ENCODE measurements around the gene CLDN9. TPM values are rescaled to one million over a fixed set of nuclear protein-coding genes. Genes with fewer than 3 reads are reported as not detected.

The CLDN9 gene
- total and polyA plus RNA-seq, 3 donors from 2014 or later = 0.34 to 0.39 (median 0.37) TPM

DNA sequence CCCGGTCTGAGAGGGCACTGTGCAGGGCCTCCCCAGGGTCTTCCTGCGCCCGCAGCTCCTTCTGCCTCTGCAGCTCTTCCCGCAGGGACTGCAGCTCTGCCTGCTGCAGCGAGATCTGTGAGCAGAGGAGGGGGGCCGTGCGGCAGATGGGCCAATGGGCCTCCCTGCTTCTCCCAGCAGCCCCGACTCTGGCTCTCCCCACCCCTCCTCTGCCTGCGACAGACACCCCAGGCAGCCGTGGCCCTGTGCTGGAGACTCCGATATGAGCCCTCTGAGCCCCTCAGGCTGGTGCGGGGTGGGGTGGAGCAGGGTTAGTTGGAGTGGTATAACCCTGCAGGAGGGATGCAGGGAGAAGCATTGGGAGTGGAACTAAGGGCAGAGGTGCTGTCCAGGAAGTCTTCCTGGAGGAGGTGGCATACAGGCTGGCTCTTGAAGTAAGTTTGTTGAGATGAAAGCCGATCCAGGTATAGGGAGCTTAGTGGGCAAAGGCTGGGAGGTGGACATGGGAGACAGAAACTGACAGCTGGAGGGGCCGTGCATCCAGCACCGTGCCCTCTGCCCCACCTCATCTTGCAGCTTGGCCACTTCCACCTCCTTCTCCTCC is 16.1 kb downstream of the CLDN9 start:
- Histone ChIP-seq H3K27ac (no peak overlapping the region), H3K4me1 (no peaks in the 10 kb centered on the region), H3K36me3 (ENCODE audit: low read depth, missing control alignments) (no peaks in the 10 kb centered on the region), H3K4me3 (peak overlapping the region in 1 of 2 donors; percentile 9), H3K9me3 (no peaks in the 10 kb centered on the region), H3K27me3 (no peaks in the 10 kb centered on the region)
- no peak for DNase-seq
- intact Hi-C loops (cut with DNase I; ENCODE audit: low total_unique reads) = no loop called here
- TF ChIP-seq, protein P1, sequence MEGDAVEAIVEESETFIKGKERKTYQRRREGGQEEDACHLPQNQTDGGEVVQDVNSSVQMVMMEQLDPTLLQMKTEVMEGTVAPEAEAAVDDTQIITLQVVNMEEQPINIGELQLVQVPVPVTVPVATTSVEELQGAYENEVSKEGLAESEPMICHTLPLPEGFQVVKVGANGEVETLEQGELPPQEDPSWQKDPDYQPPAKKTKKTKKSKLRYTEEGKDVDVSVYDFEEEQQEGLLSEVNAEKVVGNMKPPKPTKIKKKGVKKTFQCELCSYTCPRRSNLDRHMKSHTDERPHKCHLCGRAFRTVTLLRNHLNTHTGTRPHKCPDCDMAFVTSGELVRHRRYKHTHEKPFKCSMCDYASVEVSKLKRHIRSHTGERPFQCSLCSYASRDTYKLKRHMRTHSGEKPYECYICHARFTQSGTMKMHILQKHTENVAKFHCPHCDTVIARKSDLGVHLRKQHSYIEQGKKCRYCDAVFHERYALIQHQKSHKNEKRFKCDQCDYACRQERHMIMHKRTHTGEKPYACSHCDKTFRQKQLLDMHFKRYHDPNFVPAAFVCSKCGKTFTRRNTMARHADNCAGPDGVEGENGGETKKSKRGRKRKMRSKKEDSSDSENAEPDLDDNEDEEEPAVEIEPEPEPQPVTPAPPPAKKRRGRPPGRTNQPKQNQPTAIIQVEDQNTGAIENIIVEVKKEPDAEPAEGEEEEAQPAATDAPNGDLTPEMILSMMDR (IDR thresholded peaks at IDR 0.05) = no peak
- no peak for TF ChIP-seq POLR2A (IDR thresholded peaks at IDR 0.05)
- WGBS, 2 donors = 23 to 41% methylated on average over 8 to 15 of the region's 15 CpGs

GRCh38 chr16:3029491-3030221 is 16.9 kb downstream of the CLDN9 start:
- H3K4me3 ChIP-seq = no peak overlapping the region
- intact Hi-C loops (cut with DNase I; ENCODE audit: low total_unique reads) = no loop called here
- 12 to 18% methylated on average over 31 to 33 of the region's 59 CpGs for WGBS, 2 donors
- H3K36me3 ChIP-seq (ENCODE audit: low read depth, missing control alignments) = no peaks in the 10 kb centered on the region
- no peak overlapping the region for H3K27ac ChIP-seq
- TF ChIP-seq, protein P1 (IDR thresholded peaks at IDR 0.05) = no peak
- no peak for TF ChIP-seq POLR2A (IDR thresholded peaks at IDR 0.05)
- H3K4me1 ChIP-seq = no peaks in the 10 kb centered on the region
- DNase-seq = no peak
- no peaks in the 10 kb centered on the region for H3K27me3 ChIP-seq
- H3K9me3 ChIP-seq = no peaks in the 10 kb centered on the region

GRCh38 chr16:3030222-3031212 is 17.8 kb downstream of the CLDN9 start:
- intact Hi-C loops (cut with DNase I; ENCODE audit: low total_unique reads) = no loop called here
- no peaks in the 10 kb centered on the region for H3K9me3 ChIP-seq
- no peak overlapping the region for H3K27ac ChIP-seq
- no peaks in the 10 kb centered on the region for H3K36me3 ChIP-seq (ENCODE audit: low read depth, missing control alignments)
- no peak overlapping the region for H3K4me3 ChIP-seq
- TF ChIP-seq, protein P1 (IDR thresholded peaks at IDR 0.05) = no peak
- TF ChIP-seq POLR2A (IDR thresholded peaks at IDR 0.05) = no peak
- H3K27me3 ChIP-seq = no peaks in the 10 kb centered on the region
- no peak for DNase-seq
- WGBS, 2 donors = 78 to 80% methylated on average over 12 to 26 of the region's 33 CpGs
- H3K4me1 ChIP-seq = no peaks in the 10 kb centered on the region

DNA sequence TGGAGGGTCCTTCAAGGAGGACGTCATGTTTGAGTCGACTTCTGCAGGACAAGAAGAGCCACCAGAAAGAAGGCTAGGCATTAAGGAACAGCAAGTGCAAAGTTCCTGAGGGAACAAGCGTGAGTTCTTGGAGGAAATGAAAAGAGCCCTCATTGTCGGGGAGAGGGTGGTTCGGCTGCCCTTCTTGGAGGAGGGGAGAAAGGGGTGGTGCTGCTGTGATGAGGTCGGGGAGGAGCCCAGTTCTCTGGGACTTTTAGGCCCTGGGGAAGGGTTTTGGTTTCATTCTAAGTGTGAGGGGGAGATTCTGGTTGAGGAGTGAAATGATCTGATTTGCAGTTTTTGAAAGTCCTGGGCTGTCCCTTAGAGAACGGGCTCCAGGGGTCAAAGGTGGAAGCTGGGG is 19.9 kb downstream of the CLDN9 start:
- Histone ChIP-seq H3K27me3 (no peaks in the 10 kb centered on the region), H3K36me3 (ENCODE audit: low read depth, missing control alignments) (no peaks in the 10 kb centered on the region), H3K4me3 (no peak overlapping the region), H3K27ac (peak overlapping the region in 1 of 2 donors; percentile 16), H3K9me3 (no peaks in the 10 kb centered on the region), H3K4me1 (no peaks in the 10 kb centered on the region)
- DNase-seq = no peak
- 33 to 42% methylated on average over 7 of the region's 7 CpGs for WGBS, 2 donors
- TF ChIP-seq, protein P1 (IDR thresholded peaks at IDR 0.05) = no peak
- TF ChIP-seq POLR2A (IDR thresholded peaks at IDR 0.05) = no peak
- intact Hi-C loops (cut with DNase I; ENCODE audit: low total_unique reads) = no loop called here
